ENCODE results near the gene UNC5B. TPM values are rescaled to one million over a fixed set of nuclear protein-coding genes. Genes with fewer than 3 reads are reported as not detected.

The UNC5B gene
- total RNA-seq, 1 donor from 2014 or later, result 3.7 TPM

- H3K4me1 Mint-ChIP-seq (ENCODE audit: low read depth), result no peaks in the 10 kb centered on the region
- TF ChIP-seq CTCF (IDR thresholded peaks at IDR 0.05; ENCODE audit: unreplicated experiment), result no peak
- no peaks in the 10 kb centered on the region for H3K9me3 Mint-ChIP-seq (ENCODE audit: low read depth)
- no peak for DNase-seq (ENCODE audit: low spot score, unreplicated experiment)
- no peaks in the 10 kb centered on the region for H3K36me3 Mint-ChIP-seq (ENCODE audit: insufficient read depth)
- H3K4me3 Mint-ChIP-seq (ENCODE audit: low read depth), result no peak overlapping the region
- peaks cover 3% of the 10 kb centered on the region for H3K27me3 Mint-ChIP-seq
- H3K27ac Mint-ChIP-seq, result no peak overlapping the region
These were observed 73.6 kb downstream of the UNC5B start for GRCh38 chr10:71285986-71286385.

- Mint-ChIP-seq H3K4me1 (ENCODE audit: low read depth) (no peaks in the 10 kb centered on the region), H3K27me3 (peaks cover 3% of the 10 kb centered on the region), H3K27ac (no peak overlapping the region), H3K9me3 (ENCODE audit: low read depth) (no peaks in the 10 kb centered on the region), H3K36me3 (ENCODE audit: insufficient read depth) (no peaks in the 10 kb centered on the region), H3K4me3 (ENCODE audit: low read depth) (no peak overlapping the region)
- no peak for DNase-seq (ENCODE audit: low spot score, unreplicated experiment)
- no peak for TF ChIP-seq CTCF (IDR thresholded peaks at IDR 0.05; ENCODE audit: unreplicated experiment)
These were observed 74.3 kb downstream of the UNC5B start for GRCh38 chr10:71286521-71287294.

GRCh38 chr10:71287456-71287855 lies 75.1 kb downstream of the UNC5B start:
- no peak overlapping the region for H3K4me3 Mint-ChIP-seq (ENCODE audit: low read depth)
- no peaks in the 10 kb centered on the region for H3K9me3 Mint-ChIP-seq (ENCODE audit: low read depth)
- no peak for TF ChIP-seq CTCF (IDR thresholded peaks at IDR 0.05; ENCODE audit: unreplicated experiment)
- H3K36me3 Mint-ChIP-seq (ENCODE audit: insufficient read depth), result no peaks in the 10 kb centered on the region
- DNase-seq (ENCODE audit: low spot score, unreplicated experiment), result no peak
- H3K4me1 Mint-ChIP-seq (ENCODE audit: low read depth), result no peaks in the 10 kb centered on the region
- peaks cover 3% of the 10 kb centered on the region for H3K27me3 Mint-ChIP-seq
- no peak overlapping the region for H3K27ac Mint-ChIP-seq

GRCh38 chr10:71288461-71288860 lies 76.1 kb downstream of the UNC5B start:
- TF ChIP-seq CTCF (IDR thresholded peaks at IDR 0.05; ENCODE audit: unreplicated experiment), result no peak
- Mint-ChIP-seq H3K36me3 (ENCODE audit: insufficient read depth) (no peaks in the 10 kb centered on the region), H3K27me3 (peaks cover 3% of the 10 kb centered on the region), H3K27ac (no peak overlapping the region), H3K4me3 (ENCODE audit: low read depth) (no peak overlapping the region), H3K4me1 (ENCODE audit: low read depth) (no peaks in the 10 kb centered on the region), H3K9me3 (ENCODE audit: low read depth) (no peaks in the 10 kb centered on the region)
- DNase-seq (ENCODE audit: low spot score, unreplicated experiment), result no peak

GRCh38 chr10:71289421-71290130 lies 77.2 kb downstream of the UNC5B start:
- no peaks in the 10 kb centered on the region for H3K4me1 Mint-ChIP-seq (ENCODE audit: low read depth)
- DNase-seq (ENCODE audit: low spot score, unreplicated experiment), result no peak
- TF ChIP-seq CTCF (IDR thresholded peaks at IDR 0.05; ENCODE audit: unreplicated experiment), result no peak
- H3K27ac Mint-ChIP-seq, result no peak overlapping the region
- no peak overlapping the region for H3K4me3 Mint-ChIP-seq (ENCODE audit: low read depth)
- H3K27me3 Mint-ChIP-seq, result peaks cover 3% of the 10 kb centered on the region
- no peaks in the 10 kb centered on the region for H3K36me3 Mint-ChIP-seq (ENCODE audit: insufficient read depth)
- H3K9me3 Mint-ChIP-seq (ENCODE audit: low read depth), result no peaks in the 10 kb centered on the region
